ENCODE measurements around the gene ARHGEF10L. TPM values are rescaled to one million over a fixed set of nuclear protein-coding genes. Genes with fewer than 3 reads are reported as not detected.

ARHGEF10L gene
- total RNA-seq, 1 experiment from 2014 or later = 51.7 TPM

DNA sequence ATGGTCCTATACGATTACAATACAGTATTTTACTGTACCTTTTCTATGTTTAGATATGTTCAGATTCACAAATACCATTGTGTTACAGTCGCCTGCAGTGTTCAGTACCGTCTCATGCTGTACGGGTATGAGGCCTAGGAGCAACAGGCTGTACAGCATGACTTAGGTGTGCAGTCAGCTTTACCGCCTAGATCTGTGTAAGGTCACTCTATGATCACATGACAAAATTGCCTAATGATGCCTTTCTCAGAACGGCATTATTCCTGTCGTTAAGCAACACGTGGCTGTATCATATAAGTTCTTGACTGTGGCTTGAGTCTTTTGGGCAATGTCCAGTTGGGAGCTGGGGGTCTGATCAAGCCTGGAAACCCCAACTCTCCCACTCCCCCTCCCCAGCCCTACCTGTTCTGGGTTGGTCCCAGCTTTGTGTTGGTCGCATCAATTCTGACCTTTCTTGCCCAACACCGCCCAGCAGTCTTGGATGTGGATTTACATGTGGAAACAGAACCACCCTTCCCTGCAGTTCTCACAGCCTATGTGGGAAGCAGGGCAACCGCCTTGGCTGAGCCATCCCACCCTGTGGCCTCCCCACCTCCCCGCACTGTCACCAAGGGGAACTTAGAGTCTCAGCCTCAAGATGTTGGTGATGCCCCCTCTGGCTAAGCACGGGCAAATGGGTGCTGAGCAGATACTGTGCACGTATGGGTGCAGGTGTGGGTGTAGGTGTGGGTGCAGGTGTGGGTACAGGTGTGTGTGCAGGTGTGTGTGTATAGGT lies 135.4 kb downstream of the ARHGEF10L start:
- no peak for DNase-seq (ENCODE audit: low read depth)

DNA sequence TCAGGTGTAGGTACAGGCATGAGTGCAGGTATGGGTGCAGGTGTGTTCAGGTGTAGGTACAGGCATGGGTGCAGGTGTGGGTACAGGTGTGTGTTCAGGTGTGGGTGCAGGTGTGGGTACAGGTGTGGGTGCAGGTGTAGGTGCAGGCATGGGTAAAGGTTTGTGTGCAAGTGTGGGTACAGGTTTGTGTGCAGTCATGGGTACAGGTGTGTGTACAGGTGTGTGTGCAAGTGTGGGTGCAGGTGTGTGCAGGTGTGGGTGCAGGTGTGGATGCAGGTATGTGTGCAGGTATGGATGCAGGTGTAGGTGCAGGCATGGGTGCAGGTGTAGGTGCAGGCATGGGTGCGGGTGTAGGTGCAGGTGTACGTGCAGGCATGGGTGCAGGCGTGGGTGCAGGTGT lies 136.2 kb downstream of the ARHGEF10L start:
- no peak for DNase-seq (ENCODE audit: low read depth)

DNA sequence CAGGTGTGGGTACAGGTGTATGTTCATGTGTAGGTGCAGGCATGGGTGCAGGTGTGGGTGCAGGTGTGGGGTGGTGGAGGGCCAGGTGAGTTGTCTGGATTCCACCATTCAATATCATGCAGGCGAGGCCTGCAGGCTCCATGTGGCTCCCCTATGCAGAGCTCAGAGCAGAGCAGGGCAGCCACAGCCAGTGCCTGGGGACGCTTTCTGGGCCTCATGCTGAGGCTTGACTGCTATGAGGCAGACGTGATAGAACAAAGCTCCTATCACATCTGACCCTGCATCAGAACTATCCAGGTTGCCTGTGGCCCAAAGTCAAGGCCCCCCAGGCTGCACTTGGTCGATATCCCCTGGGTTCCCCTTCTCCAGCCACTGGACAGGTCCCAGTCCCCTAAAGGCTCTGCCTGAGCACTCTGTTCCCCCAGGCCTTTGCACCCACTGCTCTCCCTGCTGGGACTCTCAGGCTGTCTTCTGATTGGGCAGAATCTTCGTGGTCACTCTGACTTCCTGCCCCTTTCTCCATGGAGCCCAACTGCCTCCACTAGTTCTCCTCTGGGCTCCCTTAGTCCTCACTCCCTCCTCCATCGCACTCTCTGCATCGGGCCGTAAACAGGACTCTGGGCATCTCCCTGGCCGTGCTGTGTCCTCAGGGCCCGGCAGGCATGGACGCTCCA lies 137.0 kb downstream of the ARHGEF10L start:
- DNase-seq (ENCODE audit: low read depth) = no peak

DNA sequence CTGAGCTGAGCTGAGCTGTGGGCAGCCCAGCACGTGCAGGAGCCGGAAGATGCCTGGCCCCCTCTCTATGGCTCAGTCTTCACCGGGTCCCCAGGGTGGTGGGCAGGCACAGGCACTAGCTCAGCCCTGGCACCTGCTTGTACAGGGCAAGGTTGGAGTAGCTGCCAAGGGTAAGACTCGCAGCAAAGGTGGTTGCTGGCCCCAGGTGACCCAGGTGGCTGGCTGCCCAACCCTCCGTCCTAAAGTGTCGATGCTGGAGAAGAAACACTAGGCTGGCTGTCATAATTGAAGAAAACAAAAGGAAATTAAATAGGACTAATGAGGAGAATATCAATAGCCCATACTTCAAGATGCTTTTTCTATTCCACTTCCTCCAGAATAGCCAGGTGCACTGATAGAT lies 138.5 kb downstream of the ARHGEF10L start:
- no peak for DNase-seq (ENCODE audit: low read depth)

DNA sequence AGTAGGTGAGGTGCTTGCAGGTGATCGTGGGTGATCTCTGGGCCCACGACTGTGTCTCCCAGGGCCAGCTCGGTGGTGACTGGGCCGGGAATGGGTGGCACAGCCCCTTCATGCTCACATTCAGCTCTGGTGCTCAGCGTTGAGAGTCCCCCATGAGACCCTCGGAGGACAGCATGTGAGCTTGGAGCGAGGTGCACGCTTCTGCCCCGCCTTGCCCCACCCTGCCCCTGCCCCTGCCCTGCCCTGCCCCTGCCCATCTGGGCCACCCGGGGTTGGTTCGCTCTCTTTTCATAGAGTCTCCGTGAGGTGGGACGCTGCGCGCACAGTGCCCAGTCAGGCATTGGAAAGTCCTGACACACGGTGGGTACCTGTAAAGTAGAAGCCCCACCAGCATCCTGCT lies 140.4 kb downstream of the ARHGEF10L start:
- DNase-seq (ENCODE audit: low read depth) = no peak

DNA sequence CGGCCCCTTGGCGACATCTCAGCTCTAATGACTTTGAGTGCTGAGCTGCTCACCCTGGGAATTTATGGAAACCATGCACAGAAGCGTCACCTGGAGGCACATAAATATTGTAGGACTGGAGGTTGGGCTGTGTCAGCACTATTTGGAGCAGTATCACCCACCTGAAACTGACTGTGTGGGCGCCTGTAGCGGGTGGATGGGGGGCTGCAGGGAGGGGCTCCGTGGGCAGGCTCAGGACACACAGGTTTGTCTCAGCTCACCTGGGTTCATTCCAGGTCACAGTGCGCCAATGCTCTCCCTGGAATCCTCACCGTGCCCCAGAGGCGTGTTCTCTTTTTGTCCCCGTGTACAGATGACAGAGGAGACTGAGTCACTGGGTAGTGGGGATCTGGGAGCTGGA lies 140.8 kb downstream of the ARHGEF10L start:
- DNase-seq (ENCODE audit: low read depth) = no peak

DNA sequence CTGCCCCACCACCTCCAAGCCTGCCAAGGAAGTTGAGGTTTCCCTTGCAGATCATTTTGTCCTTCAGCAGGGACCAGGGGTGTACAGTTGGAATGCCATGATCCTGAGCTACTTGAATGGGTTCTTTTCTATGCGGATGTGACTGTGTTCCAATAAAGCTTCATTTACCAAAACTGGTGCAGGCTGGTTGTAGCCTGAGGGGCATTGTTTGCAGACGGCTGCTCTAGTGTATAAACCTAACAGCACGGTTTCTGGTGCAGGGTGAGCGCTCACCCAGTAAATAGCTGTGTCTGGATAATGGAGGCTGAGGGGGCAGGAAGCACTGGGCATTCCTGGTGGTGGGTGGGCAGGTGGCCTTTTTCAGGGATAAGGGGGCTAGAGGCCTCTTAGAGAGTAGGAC lies 142.9 kb downstream of the ARHGEF10L start:
- no peak for DNase-seq (ENCODE audit: low read depth)

DNA sequence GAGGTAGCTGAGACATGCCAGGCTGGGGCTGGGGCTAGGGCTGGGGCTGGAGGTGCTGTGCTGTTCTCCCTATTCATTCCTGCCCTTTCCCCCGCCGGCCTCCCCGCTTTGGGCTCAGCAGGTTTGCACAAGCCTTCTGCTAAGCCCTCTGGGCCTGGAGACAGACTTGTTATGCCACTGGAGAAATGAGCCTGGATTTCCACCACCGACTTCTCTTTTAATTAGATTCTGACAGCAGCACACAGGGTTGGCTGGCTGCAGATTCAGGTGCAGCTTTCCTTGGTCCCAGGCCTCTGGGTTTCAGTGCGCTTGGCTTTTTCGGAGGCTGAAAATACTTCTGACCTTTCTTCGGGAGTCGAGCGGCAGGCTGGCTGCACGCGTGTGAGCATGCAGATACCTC lies 144.1 kb downstream of the ARHGEF10L start:
- DNase-seq (ENCODE audit: low read depth) = no peak

DNA sequence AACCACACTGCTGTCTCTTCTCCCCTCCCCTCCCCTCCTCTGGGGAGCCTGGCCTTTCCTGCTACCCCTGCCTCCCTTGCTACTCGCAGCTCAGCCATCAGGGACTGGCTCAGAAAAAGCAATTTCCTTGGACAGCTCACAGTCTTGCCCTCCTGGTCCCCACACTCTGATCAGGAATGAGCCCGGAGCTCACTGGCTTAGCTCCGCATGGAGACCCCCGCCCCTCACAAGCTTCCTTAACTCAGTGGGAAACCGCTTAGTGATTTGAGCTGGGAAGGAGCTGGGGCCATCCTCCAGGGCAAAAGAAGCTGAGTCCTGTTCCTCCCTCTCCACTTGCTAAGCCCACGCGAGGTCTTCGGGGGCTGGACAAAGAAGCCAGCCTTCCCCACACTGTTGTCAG lies 145.3 kb downstream of the ARHGEF10L start:
- no peak for DNase-seq (ENCODE audit: low read depth)

DNA sequence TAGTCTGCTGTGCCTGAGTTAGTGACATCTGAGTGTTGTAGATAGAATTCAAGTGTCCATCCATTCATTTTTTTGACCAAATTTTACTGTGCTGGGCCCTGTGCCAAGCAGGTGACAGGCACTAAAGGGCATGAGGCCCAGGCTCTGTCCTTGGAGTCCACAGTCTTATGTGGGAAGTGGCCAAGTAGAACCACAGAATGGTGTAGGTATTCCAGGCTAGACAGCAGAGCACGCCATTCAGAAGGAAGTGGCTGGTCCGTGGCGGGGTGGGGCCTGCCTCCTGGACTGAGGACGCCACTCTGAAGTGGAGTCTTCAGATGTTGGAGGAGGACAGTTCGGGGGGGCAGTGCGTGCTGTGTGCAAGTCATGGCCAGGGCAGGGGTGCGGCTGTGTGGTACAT lies 146.8 kb downstream of the ARHGEF10L start:
- no peak for DNase-seq (ENCODE audit: low read depth)

DNA sequence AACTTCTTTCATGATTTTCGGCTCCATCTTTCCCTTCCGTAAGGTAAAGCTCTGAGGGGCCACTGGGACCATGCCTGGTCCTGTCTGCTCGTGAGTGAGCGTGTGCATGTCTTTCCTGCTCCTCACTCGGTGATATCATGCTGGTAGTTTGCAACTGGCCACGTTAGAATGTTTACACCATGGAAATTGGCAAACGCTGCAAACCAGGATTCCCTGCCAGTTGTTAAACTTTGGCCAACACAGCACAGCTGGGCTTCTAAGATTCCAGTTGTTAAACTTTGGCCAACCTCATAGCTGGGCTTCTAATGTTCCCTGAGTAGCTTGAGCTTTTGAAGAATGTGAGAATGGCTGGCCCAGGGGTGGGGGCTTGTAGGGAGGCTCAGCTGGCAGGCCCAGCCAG lies 147.6 kb downstream of the ARHGEF10L start:
- no peak for DNase-seq (ENCODE audit: low read depth)

DNA sequence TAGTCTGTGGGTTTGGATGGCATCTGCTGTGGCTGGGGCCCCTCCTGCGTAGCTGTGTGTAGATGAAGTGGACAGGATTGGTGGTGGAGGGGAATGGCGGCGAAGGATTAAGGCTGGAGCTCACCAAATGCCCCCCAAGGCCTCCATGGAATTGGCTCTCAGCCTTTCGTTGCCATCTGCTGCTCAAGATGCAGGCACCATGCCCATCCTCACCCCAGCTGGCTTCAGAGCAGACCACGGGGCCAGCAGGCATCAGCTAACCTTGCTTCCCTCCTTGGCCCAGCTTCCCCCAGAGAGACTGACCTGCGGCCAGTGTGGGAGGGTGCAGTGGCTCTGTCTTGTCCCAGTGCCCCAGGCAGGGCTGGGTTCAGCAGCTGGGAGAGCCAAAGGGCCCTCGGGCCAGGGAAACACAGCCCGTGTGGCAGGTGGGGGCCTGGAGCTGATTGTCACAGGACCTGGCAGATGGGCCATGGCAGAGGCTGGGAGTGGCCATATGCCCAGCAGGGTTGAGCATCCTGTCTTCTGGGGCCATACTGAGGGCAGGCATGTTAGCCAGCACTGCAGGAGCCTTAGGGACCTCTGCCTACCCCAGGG lies 148.8 kb downstream of the ARHGEF10L start:
- DNase-seq (ENCODE audit: low read depth) = no peak

DNA sequence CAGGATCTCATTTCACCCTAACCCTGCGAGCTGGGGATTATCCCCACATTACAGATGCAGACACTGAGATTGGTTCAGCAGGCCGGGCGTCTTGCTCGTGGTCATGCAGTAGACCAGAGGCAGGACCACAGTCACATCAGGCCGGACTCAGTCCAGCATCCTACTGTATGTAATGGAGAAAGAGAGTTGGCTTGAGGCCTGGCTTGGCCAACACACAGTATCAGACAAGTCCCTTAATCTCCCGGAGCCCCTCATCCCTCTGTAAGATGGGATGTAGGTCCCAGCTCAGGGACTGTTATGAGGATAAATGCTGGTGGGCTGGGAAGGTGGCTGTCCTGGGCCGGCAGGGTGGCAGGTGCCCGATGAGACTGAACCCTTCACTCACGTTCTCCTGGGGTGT lies 149.5 kb downstream of the ARHGEF10L start:
- no peak for DNase-seq (ENCODE audit: low read depth)

DNA sequence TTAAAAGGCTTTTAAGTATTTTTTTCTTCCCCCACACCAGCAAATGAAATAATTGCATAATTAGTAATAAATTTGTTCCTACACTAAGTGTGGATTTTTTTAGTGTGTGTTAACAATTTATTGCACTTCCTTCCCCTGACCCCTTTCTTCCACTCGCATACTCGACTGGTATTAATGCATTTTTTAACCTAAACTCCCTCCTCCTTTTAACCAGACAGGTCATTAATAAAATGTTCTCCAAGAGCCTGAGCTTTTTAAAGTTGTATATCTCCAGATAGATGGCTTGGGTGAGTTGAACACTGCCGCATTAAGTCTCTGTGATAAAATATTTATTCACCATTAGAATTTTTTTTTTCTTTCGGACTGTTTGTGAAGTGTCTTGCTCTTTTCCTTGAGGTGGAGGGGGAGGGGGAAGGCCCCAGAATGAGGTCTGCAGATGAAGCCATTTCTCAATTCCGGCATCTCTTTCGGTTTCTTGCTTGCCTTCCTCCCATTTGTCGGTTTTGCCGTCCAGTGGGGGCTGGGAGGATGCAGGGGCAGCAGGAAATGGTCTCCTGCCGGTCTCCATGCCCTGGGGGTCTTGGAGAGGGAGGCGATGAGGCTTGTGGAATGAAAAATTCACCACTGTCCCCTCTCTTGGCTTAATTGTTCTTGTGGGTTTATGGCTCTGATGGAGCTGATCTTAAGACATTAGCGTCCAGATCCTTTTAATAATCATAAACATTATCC lies 151.6 kb downstream of the ARHGEF10L start:
- DNase-seq (ENCODE audit: low read depth) = no peak

DNA sequence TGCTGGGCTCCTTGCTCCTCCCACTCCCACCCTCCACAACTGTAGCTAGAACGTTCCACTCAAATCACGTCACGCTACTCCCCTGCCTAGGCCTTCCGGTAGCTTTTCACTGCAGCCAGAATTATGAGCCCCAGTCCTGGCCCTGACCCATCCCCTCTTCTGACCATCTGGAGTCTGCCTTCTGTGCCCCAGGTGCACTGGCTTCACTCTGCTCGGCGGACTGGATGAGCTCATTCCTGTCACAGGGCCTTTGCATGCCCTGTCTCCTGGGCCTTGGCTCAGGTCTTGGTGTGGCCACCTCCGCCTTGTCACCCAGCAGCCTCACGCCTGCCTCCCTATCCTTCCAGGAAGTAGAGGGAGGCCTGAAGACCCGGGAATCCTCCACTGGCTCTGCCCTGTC lies 153.1 kb downstream of the ARHGEF10L start:
- DNase-seq (ENCODE audit: low read depth) = no peak

DNA sequence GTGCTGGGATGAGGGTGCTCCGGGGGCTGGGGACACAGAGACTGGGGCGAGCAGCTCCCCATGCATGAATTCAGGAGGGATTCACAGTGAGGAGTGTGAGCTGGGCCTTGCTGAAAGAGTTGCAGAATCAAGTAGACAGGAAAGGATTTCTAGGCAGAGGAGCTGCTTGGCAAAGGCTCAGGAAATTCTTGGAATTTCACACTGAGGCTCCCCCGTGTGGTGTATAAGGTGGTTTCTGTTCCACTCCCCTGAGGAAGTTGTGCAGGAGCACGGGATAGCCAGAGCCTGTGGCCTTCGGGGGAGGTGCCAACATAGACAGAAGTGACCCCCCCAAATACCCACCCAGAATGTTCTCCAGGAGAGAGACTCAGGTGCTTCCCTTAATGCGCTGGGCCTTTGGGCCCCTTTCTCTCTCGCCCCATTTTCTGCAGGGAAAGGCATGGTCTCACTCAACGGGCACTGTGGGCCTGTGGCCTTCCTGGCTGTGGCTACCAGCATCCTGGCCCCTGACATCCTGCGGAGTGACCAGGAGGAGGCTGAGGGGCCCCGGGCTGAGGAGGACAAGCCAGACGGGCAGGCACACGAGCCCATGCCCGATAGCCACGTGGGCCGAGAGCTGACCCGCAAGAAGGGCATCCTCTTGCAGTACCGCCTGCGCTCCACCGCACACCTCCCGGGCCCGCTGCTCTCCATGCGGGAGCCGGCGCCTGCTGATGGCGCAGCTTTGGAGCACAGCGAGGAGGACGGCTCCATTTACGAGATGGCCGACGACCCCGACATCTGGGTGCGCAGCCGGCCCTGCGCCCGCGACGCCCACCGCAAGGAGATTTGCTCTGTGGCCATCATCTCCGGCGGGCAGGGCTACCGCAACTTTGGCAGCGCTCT lies 157.2 kb downstream of the ARHGEF10L start:
- peak; percentile 38 for DNase-seq (ENCODE audit: low read depth)

DNA sequence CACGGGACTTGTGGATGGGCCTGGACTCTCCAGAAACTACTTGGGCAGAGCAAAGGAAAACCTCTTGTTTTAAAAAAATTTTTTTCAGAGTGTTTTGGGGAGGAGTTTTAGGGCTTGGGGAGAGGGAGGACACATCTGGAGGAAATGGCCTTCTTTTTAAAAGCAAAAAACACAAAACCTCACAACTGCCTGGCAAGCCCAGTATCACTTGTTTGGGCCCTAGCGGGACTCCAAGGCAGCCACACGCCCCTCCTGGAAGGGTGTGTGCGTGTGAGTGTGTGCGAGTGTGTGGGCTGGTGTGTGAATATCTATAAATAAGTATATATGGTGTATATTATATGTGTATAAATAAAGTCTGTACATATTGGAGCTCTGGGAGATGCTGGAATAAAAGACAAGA lies 158.0 kb downstream of the ARHGEF10L start:
- DNase-seq (ENCODE audit: low read depth) = no peak

DNA sequence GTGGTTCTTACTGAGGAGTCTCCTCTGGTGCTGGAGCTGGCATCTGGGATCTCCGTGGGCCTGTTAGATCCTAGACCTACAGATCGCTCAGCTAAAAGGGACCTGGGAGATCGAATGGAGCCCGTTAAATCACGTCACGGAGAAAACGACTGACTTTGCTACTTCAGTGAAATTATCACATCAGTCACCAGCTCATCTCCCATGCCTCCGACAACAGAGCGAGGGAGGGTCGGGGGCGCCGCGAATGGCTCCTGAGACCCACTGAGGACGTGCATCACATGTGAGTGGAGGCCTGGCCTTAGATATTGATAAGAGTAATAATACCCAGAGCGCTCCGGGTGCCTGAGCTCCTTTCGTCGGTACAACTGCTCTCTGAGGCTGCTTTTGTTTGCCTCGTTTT lies 160.1 kb downstream of the ARHGEF10L start:
- no peak for DNase-seq (ENCODE audit: low read depth)

DNA sequence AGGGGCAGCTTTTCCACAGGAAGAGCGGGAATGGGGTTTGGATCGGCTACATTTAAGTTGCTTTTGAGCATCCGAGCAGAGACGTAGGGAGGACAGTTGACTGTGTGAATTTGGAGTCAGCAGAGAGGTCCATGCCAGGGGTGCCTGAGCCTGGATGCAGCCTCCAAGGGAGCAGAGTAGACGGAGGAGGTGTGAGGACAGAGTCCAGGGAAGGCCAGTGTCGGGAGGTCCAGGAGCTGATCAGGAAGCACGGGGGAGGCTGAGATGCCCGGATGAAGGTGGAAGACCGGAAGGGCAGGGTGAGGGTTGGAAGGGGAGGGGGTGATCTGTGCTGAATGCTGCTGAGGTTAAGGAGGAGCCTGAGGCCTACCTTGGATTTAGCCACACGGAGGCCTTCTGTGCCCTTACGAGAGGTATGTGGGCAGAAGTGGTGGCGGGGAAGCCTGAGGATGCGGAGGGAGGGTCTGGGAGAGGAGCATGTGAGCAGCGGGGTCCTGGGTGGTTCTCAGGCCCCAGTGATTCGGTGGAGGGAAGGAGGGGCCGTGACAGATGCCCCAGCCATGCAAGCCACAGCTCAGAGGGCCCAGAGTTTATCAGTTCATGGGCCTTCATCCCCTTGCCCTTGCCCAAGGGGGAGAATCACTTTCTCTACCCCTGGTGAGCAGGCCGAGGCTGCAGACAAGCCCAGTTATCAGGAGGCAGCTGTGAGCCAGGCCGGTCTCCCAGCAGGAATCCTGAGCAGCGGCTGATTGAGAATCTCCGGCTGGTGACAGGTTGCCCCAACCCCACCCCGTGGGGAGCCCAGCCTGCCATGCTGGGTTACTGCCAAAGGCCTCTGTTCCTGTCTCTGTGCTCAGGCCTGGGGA lies 161.7 kb downstream of the ARHGEF10L start:
- DNase-seq (ENCODE audit: low read depth) = no peak

DNA sequence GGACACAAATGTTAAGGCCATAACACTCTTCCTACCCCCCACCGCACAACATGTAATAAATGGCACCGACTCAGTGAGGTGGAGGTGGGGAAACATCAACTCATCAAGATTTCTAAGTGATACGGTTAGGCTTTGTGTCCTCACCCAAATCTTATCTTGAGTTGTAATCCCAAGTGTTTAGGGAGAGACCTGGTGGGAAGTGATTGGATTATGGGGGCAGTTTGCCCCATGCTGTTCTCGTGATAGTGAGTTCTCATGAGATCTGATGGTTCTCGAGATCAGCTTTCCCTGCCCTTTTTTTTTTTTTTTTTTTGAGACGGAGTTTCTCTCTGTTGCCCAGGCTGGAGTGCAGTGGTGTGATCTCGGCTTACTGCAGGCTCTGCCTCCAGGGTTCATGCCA lies 164.7 kb downstream of the ARHGEF10L start:
- DNase-seq (ENCODE audit: low read depth) = no peak
